Activated naive CD8-positive, alpha-beta T cell treated with anti-CD3 and anti-CD28 coated beads for 36 hours (primary cell): ENCODE data around the gene ISM1. TPM values are rescaled to one million over a fixed set of nuclear protein-coding genes. Genes with fewer than 3 reads are reported as not detected.
"Not testable (repeated sequence)": the region's sequence is repeated elsewhere in the genome, so short reads cannot be mapped to it uniquely, and the experiment has no call there.

Source experiments
- DNase-seq: peaks from one replicate; pipeline ENCODE4 v3.0.0; 2021
- H3K27ac Mint-ChIP-seq: one replicate; pipeline ENCODE4 v1.8.0; 2022; ENCODE audit warnings: mild to moderate bottlenecking, moderate library complexity, mixed read lengths
- H3K27me3 Mint-ChIP-seq: one replicate; pipeline ENCODE4 v1.8.0; 2022; ENCODE audit warnings: mild to moderate bottlenecking, mixed read lengths
- H3K36me3 Mint-ChIP-seq: one replicate; pipeline ENCODE4 v1.8.0; 2021; ENCODE audit warnings: mild to moderate bottlenecking, mixed read lengths
- H3K4me1 Mint-ChIP-seq: one replicate; pipeline ENCODE4 v1.8.0; 2021; ENCODE audit warnings: mixed read lengths
- H3K4me3 Mint-ChIP-seq: one replicate; pipeline ENCODE4 v1.8.0; 2022; ENCODE audit warnings: mild to moderate bottlenecking, moderate library complexity, mixed read lengths
- H3K9me3 Mint-ChIP-seq: one replicate; pipeline ENCODE4 v1.8.0; 2022; ENCODE audit warnings: mixed read lengths
- total RNA-seq, 2 experiments: library from RNA; stranded (reverse); gene quantifications; one replicate each; pipeline ENCODE4 v1.2.3, GENCODE V29; 2021

Gene ISM1
- total RNA-seq, 2 experiments from 2014 or later: 3.2 to 3.4 TPM

DNA sequence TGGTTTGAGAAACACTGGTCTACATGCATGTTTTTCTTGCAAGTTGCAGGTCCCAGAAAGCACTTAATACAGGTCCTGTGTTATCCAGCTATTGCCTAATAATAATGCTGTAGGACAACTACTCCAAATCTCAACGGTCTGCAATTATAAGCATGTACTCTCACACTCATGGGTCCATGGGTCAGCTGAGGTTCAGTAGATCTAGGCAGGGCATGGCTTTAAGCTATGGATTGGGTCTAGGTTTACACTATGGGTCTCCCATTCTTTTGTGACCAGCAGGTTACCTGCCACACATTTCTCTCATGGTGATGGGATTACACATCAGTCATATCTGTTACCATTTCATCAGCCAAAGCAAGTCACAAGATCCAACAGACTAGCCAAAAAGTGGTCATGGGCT is 13.9 kb downstream of the ISM1 start:
- Mint-ChIP-seq H3K27ac (no peak overlapping the region), H3K4me1 (peaks cover 20% of the 10 kb centered on the region), H3K36me3 (peaks cover 9% of the 10 kb centered on the region), H3K27me3 (no peaks in the 10 kb centered on the region), H3K9me3 (no peaks in the 10 kb centered on the region), H3K4me3 (no peak overlapping the region)
- DNase-seq: no peak

DNA sequence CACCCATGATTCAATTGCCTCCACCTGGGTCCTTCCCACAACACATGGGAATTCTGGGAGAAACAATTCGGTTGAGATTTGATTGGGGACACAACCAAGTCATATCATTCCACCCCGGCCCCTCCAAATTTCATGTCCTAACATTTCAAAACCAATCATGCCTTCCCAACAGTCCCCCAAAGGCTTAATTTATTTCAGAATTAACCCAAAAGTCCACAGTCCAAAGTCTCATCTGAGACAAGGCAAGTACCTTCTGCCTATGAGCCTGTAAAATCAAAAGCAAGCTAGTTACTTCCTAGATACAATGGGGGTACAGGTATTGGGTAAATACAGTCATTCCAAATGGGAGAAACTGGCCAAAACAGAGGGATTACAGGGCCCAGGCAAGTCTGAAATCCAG is 15.3 kb downstream of the ISM1 start:
- not testable (repeated sequence) for H3K4me3 Mint-ChIP-seq, H3K4me1 Mint-ChIP-seq, H3K9me3 Mint-ChIP-seq

DNA sequence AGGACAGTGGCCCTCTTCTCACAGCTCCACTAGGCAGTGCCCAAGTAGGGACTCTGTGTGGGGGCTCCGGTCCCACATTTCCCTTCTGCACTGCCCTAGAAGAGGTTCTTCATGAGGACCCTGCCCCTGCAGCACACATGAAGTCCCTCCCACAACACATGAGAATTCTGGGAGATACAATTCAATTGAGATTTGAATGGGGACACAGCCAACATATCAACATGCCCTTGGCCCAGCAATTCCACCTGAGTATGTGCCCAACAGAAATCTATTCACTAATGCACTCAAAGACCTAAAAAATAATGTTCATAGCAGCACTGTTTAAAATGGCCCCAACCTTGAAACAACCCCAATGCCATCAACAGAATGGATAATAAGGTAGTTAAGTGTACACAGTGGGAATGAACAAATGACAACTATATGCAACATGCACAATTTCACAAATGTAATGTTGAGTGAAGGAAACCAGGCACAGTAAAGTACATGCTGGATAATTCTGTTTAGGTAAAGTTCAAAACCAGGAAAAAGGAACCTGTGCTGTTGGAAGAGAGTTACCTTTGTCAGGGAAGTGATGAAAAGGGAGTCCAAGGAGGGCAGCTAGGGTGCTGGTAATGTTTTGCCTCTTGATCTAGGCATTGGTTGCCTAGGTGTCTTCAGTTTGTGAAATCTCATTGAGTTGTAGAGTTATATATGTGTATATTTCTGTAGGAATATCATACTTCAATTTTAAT is 16.1 kb downstream of the ISM1 start:
- H3K27ac Mint-ChIP-seq: no peak overlapping the region
- DNase-seq: no peak
- H3K27me3 Mint-ChIP-seq: no peaks in the 10 kb centered on the region
- no peak overlapping the region for H3K4me3 Mint-ChIP-seq
- H3K4me1 Mint-ChIP-seq: peaks cover 2% of the 10 kb centered on the region
- H3K36me3 Mint-ChIP-seq: peaks cover 3% of the 10 kb centered on the region
- no peaks in the 10 kb centered on the region for H3K9me3 Mint-ChIP-seq

More for the DNA sequence above, 15.3 kb downstream of the ISM1 start:
- not testable (repeated sequence) for H3K27ac Mint-ChIP-seq, DNase-seq, H3K27me3 Mint-ChIP-seq, H3K36me3 Mint-ChIP-seq

DNA sequence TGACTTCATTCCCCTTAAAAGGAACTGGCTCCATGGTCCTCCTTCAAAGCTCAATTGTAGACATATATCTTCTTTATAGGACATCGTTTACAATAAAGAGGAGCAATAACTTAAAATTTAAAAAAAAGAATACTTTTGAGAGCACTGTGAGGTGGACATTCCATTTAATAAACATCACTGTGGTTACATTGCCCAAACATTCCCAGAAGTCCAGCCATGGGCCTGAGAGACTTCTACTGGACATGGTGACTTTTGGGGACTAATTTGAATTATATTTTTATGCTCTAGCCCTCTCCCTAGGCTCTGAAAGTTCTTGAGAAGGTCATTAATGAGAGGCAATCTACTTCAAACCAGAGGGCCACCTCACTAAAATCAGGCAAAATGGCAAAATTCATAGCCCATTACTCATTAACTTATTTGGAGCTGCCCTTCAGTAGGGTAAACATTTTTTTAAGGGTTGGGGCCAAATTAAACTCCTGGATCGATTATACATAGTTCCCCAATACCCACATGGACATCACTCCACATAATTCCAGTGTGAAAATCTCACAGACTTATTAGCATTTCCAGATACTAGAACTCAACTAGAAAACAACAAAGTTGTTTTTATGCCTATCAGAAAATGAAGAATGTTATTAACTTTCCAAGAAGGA is 17.1 kb downstream of the ISM1 start:
- Mint-ChIP-seq H3K27me3 (no peaks in the 10 kb centered on the region), H3K27ac (no peak overlapping the region), H3K4me1 (no peaks in the 10 kb centered on the region), H3K4me3 (no peak overlapping the region), H3K9me3 (no peaks in the 10 kb centered on the region), H3K36me3 (peaks cover 1% of the 10 kb centered on the region)
- DNase-seq: no peak

DNA sequence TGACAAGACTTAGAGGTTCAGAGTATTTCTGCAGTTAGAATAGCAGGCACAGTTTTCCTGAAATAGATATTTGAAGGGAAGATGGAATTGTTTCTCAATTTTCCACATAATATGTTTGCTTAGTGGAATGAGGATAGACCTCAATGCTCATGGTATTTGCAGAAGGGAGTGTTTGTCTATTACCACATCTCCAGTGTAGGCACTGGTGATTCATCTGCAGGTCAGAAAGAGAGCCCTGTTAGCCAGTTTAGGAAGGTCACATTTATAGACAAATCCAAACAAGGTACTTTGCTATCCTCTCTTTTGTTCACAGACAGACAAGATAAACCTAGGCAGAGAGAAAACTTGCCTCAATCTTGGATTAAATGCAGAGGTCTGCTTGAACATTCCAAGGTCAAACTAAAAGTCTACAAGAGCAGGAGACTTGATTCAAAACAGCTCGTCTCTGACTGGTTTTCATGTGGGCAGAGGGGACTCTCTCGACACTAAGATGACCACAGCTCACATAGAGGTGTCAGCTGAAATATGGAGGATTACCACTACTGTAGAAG is 22.8 kb downstream of the ISM1 start:
- Mint-ChIP-seq H3K36me3 (peaks cover 9% of the 10 kb centered on the region), H3K4me3 (no peak overlapping the region), H3K9me3 (no peaks in the 10 kb centered on the region), H3K4me1 (peaks cover 36% of the 10 kb centered on the region), H3K27ac (no peak overlapping the region), H3K27me3 (no peaks in the 10 kb centered on the region)
- no peak for DNase-seq

DNA sequence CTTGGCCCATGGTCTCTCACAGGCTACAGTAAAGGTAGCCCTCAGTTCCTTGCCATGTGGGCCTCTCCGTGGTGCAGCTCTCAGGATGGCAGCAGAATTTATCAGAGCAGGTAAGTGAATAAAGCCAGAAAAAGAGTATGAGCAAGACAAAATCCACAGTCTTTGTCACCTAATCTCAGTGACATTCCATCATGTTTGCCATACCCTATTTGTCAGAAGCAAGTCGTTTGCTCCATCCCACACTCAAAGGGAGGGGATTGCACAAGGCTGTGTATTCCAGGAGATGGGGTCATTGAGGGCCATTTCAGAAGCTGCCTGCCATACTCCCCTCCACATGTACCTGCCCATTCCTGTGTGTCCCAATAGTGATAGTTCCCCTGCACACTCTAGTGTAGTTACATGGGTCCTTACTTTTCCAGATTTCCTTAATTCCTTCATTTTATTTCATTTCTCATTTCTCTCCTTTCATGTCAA is 24.2 kb downstream of the ISM1 start:
- Mint-ChIP-seq H3K4me3 (no peak overlapping the region), H3K27me3 (no peaks in the 10 kb centered on the region), H3K36me3 (peaks cover 15% of the 10 kb centered on the region), H3K9me3 (no peaks in the 10 kb centered on the region), H3K4me1 (peaks cover 41% of the 10 kb centered on the region), H3K27ac (no peak overlapping the region)
- no peak for DNase-seq

DNA sequence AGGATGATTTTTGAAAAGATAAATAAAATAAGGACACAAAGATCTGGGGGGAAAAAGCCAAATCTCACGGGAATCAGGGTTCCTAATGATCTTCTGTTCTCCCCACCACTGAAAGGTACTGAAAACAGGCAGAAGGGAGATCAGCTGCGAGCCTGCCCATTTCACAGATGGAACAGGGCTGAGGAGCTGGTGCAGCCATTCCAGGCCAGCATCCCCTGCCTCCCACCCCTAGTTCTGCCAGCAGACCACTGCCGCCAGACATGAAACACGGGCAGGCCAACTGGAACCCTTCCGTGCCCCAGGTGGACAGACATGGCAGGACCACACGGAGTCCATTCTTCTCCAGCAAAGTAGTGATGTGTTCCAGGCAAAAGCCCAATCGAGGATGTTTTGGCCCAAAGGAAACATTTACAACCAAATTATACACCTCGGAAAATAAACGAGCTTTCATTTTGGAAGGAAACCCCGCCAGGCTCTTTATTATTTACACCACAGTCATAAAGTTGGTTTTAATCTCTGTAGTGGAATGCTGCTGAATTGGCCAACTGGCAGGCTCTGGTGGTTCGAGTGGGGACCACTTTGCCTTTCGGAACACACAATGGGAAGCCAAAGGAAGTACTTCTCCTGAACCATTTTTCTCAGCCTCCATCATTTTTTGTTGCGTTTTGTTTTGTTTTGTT is 28.2 kb downstream of the ISM1 start:
- no peak for DNase-seq
- no peak overlapping the region for H3K4me3 Mint-ChIP-seq
- H3K36me3 Mint-ChIP-seq: peaks cover 25% of the 10 kb centered on the region
- peak overlapping the region; percentile 96 for H3K27ac Mint-ChIP-seq
- H3K27me3 Mint-ChIP-seq: no peaks in the 10 kb centered on the region
- peaks cover 51% of the 10 kb centered on the region for H3K4me1 Mint-ChIP-seq
- no peaks in the 10 kb centered on the region for H3K9me3 Mint-ChIP-seq

DNA sequence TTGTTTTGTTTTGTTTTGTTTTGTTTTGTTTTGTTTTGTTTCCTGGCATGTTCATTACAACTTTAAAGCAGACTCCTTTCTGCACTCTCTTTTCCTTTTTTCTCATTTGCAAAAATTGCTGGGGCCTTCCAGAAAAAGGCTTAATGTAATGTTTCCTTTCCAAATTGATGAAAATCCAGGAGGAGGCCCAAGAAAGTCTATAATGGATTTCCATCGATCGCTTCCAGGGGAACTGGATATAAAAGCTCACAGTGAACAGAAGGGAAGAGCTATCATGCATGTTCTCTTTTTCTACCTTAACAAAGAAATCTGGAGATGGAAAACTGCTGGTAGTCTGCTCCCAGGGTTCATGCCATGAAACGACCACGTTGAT is 28.7 kb downstream of the ISM1 start:
- no peak for DNase-seq
- H3K27me3 Mint-ChIP-seq: no peaks in the 10 kb centered on the region
- peak overlapping the region; percentile 16 for H3K27ac Mint-ChIP-seq
- no peaks in the 10 kb centered on the region for H3K9me3 Mint-ChIP-seq
- no peak overlapping the region for H3K4me3 Mint-ChIP-seq
- H3K36me3 Mint-ChIP-seq: peaks cover 25% of the 10 kb centered on the region
- peaks cover 49% of the 10 kb centered on the region for H3K4me1 Mint-ChIP-seq

DNA sequence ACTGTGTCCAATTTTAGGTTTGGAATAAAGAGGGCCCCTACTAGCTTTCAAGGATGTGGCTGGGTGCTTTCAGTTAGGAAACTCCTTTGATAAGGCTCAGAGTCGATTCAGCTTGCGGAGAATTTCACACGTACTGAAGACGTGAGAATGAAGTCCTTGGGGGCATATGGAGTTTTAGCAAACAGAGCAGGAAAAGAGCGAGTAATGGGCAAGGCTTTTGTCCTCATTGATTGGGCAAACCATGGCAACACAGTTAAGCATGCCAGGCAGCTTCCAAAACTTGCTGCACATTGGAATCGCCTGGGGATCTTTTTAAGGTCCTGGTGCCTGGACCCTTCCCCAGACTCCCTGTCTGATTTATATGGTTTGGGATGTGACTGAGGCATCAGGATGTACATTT is 29.2 kb downstream of the ISM1 start:
- Mint-ChIP-seq H3K27ac (no peak overlapping the region), H3K27me3 (no peaks in the 10 kb centered on the region), H3K4me1 (peaks cover 47% of the 10 kb centered on the region), H3K9me3 (no peaks in the 10 kb centered on the region), H3K36me3 (peaks cover 23% of the 10 kb centered on the region), H3K4me3 (no peak overlapping the region)
- no peak for DNase-seq

DNA sequence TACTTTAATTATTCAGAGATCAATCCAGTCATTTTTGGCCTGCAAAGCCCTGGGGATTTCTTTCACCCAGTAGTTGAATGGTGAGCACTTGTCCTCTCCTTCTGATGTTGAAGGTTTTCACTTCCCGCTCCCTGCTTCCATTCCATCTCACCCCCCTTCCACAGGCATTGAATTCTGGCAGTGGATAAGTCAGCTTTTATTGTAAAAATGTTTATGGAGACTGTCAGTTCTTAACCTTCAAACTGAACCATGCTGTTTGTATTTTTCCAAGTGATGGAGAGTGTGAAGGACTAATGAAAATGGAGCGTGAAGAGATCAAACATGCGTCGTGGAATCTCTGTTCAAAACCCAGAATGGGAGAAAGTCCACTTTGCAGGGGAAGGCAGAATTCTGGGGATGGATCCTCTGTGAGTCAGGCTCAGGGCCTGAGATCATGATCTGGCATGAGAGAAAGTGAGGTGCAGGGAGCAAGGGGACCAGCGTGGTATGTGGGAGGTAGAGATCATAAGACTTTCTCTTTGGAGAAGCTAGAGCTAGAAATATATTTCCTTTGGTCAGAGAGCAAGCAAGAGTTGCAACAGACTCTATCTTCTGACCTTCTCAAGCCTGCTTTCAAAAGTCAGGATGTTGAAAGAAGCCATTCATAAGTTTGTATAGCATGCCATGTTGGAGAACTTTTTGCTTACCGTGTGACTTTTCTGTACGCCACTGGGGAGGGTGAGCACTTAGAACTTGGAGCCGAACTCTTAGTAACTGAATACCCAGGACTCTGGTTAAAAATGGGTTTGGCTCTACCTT is 30.2 kb downstream of the ISM1 start:
- H3K4me1 Mint-ChIP-seq: peaks cover 40% of the 10 kb centered on the region
- DNase-seq: no peak
- peaks cover 20% of the 10 kb centered on the region for H3K36me3 Mint-ChIP-seq
- no peaks in the 10 kb centered on the region for H3K9me3 Mint-ChIP-seq
- H3K27me3 Mint-ChIP-seq: no peaks in the 10 kb centered on the region
- H3K4me3 Mint-ChIP-seq: no peak overlapping the region
- H3K27ac Mint-ChIP-seq: no peak overlapping the region

DNA sequence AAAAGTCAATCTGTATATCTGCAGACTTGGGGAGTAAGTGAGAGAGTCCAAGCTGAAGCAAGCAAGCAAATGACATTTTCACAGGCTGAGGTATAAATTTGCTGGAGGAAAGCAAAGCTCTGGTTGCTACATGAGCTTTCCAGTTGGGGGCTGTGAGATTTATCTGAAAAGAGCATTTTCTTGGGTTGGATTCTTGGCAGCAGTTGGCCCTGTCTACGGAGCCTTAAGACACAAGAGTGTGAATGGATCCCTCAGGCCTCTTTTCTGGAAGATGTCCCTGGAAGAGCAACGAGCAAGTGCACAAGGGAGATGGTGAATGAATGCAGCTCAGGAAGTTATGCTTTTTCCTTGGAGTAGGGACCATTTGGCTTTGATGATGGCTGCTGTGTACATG is 30.8 kb downstream of the ISM1 start:
- H3K27me3 Mint-ChIP-seq: no peaks in the 10 kb centered on the region
- H3K4me3 Mint-ChIP-seq: no peak overlapping the region
- H3K36me3 Mint-ChIP-seq: peaks cover 20% of the 10 kb centered on the region
- peaks cover 35% of the 10 kb centered on the region for H3K4me1 Mint-ChIP-seq
- no peaks in the 10 kb centered on the region for H3K9me3 Mint-ChIP-seq
- H3K27ac Mint-ChIP-seq: no peak overlapping the region
- no peak for DNase-seq

DNA sequence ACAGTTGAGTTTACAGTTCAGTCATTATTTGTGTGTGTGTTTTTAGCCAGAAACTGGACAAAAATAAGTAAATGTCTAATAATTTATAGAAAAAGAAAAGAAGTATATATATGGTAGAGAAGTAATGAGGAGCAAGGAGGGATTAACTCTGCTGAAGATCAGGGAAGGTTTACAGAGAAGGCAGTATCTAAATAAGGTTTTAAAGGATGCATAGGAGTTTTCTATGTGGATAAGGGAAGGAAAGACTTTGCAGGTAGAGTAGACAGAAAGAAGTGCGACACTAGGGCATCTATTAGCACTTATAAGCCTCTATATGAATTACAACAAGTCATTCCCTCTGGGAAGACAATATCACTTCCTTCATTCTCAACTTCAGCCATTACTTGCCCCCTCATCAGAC is 34.3 kb downstream of the ISM1 start:
- Mint-ChIP-seq H3K27me3 (no peaks in the 10 kb centered on the region), H3K36me3 (peaks cover 10% of the 10 kb centered on the region), H3K4me3 (no peak overlapping the region), H3K4me1 (peaks cover 16% of the 10 kb centered on the region), H3K9me3 (no peaks in the 10 kb centered on the region), H3K27ac (no peak overlapping the region)
- DNase-seq: no peak

DNA sequence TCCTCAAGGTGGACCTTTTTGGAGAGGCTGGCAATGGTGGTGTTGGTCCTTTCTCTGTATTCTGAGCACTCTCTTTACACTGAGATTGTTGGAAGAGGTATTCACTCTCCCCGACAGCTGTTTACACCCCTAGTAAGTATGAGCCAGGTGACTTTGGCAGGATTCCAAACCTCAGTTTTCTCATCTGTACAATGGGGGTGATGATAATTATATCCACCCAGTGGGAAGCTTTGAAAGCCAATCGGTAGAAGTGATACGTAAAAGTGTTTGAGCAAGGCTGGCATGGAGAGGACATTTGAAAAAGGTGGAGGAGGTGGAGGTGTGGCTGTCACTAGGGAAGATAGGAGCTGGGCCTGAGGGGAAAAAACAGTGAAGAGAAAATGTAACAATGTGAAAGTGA is 35.5 kb downstream of the ISM1 start:
- no peaks in the 10 kb centered on the region for H3K9me3 Mint-ChIP-seq
- H3K27ac Mint-ChIP-seq: no peak overlapping the region
- H3K36me3 Mint-ChIP-seq: peaks cover 4% of the 10 kb centered on the region
- DNase-seq: no peak
- H3K27me3 Mint-ChIP-seq: peaks cover under 1% of the 10 kb centered on the region
- no peak overlapping the region for H3K4me3 Mint-ChIP-seq
- peaks cover 11% of the 10 kb centered on the region for H3K4me1 Mint-ChIP-seq

DNA sequence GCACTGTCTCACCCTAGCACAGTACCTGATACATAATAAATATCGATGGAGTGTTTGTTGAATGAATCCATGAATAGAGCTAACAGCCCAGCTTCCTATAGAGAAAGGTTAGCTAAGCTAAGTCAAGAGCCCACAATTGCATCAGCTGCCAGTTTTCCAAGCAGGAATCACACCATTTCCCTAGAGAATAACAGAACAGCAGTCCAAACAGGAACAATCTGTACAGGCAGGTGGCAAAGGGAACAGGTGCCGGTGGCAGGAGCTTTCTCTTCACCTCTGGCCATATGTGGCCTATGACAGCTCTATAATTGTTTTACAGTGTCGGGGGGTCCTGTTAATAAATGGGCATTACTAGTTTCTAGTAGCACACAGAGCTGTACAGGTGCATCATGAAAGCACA is 38.8 kb downstream of the ISM1 start:
- Mint-ChIP-seq H3K36me3 (no peaks in the 10 kb centered on the region), H3K4me1 (peaks cover 9% of the 10 kb centered on the region), H3K4me3 (no peak overlapping the region), H3K27me3 (peaks cover 4% of the 10 kb centered on the region), H3K9me3 (no peaks in the 10 kb centered on the region), H3K27ac (no peak overlapping the region)
- DNase-seq: no peak
